Skeletal muscle cell (primary cell): ENCODE results near the gene TACC2.
"Not testable (repeated sequence)": the region's sequence is repeated elsewhere in the genome, so short reads cannot be mapped to it uniquely, and the experiment has no call there.

Source experiments
- DNase-seq: peaks from one replicate; pipeline ENCODE4 v3.0.0-alpha.2; 2010; ENCODE audit warnings: low read depth
- H3K4me3 ChIP-seq: 2 replicates; pipeline ENCODE4 v1.5.1; 2011; ENCODE audit warnings: low read depth, mild to moderate bottlenecking, control low read depth, low read length, moderate library complexity

Gene TACC2

GRCh38 chr10:122054048-122055025 lies 65.4 kb downstream of the TACC2 start:
- no peak overlapping the region for H3K4me3 ChIP-seq
- no peak for DNase-seq

GRCh38 chr10:122055252-122055651 lies 66.3 kb downstream of the TACC2 start:
- no peak overlapping the region for H3K4me3 ChIP-seq
- DNase-seq: no peak

DNA sequence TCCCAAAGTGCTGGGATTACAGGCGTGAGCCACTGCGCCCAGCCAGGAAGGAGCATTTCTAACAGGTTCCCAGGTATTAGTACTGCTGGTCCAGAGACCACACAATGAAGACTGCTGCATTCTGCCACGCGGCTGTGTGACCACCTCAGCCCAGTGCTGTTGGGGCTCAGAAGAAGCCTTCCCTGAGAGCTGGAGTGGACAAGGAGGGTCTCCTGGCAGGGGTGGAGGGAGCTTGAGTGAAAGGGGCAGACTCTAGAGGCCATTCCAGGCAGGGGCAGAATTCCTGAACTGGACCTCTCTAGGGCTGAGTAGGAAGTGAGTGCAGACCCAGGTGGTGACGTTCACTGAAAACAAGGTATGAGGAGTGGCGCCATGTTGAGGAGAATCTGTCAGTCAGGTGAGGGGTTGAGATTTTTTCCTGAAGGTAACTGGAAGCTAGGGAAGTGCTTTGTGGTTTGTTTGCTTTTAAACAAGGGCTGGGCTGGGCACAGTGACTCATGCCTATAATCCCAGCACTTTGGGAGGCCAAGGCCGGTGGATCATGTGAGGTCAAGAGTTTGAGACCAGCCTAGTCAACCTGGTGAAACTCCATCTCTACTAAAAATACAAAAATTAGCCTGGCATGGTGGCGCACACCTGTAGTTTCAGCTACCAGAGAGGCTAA lies 67.6 kb downstream of the TACC2 start:
- no peak overlapping the region for H3K4me3 ChIP-seq
- DNase-seq: no peak

- no peak for DNase-seq
- no peak overlapping the region for H3K4me3 ChIP-seq
These were observed 69.0 kb downstream of the TACC2 start for GRCh38 chr10:122057841-122058413.

DNA sequence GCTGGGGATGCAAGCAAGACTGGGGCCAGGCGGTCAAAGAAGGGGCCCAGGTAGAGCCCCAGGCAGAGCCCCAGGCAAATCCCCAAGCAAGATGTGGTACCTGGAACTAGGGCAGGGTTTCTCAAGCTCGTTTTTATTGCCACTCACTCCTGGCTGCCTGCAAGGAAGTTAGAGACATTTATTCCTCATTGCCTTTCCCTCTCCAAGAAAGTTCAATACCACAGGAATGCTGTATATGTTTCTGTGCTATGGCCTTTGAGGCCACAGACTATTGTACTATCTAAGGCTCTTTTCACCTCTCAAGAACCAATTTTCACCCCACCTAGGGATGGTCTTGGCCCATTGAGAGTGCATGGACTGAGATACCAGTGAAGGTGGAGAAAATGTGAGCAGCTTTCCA lies 71.3 kb downstream of the TACC2 start:
- DNase-seq: no peak
- no peak overlapping the region for H3K4me3 ChIP-seq

GRCh38 chr10:122062831-122063674 lies 74.1 kb downstream of the TACC2 start:
- DNase-seq: peak; percentile 73
- H3K4me3 ChIP-seq: no peak overlapping the region

DNA sequence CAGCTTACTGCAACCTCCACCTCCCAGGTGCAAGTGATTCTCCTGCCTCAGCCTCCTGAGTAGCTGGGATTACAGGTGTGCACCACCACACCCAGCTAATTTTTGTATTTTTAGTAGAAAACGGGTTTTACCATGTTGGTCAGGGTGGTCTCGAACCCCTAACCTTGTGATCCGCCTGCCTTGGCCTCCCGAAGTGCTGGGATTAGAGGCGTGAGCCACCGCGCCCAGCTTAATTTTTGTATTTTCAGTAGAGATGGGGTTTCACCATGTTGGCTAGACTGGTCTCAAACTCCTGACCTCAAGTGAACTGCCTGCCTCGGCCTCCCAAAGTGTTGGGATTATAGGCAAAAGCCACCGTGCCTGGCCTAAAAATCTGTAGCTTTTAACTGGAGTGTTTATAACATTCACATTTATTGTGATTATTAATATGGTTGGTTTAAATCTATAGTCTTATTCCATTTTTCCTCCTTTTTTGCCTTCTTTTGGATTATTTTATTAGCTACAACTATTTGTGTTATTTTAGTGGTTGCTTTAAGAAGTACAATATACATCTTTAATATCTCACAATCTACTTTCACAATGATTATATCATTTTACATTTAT lies 77.5 kb downstream of the TACC2 start:
- not testable (repeated sequence) for H3K4me3 ChIP-seq, DNase-seq

DNA sequence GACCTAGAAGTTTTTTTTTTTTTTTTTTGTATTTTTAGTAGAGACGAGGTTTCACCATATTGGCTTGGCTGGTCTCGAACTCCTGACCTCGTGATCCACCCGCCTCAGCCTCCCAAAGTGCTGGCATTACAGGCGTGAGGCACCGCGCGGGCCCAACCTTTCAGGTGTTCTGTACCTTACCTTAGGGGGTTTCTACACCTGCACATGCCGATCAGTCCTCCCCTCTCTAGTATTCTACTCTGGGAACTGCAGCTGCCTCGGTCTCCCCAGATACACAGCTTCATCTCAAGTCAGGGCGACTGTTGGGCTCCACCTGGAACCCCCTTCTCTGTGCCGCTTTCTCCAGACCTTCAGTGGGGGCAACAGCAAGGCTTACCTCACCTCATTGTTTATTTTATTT lies 79.9 kb downstream of the TACC2 start:
- H3K4me3 ChIP-seq: no peak overlapping the region
- DNase-seq: no peak

DNA sequence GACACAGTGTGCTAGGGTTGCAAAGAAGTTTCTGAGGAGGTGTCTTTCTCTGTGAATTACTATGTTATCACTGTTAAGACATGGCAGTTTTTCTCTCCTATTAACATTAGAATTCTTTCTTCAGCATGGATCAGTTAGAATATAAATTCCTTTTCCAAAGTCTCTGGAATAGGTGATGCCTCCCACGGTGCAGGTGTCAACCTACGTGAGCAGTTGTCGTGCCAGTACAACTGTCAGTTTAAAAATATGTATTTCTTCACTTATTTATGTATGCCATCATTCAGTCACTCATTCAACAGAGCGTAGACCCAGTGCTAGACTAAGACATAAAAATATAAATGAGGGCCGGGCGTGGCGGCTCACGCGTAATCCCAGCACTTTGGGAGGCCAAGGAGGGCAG lies 83.5 kb downstream of the TACC2 start:
- DNase-seq: no peak
- H3K4me3 ChIP-seq: no peak overlapping the region

DNA sequence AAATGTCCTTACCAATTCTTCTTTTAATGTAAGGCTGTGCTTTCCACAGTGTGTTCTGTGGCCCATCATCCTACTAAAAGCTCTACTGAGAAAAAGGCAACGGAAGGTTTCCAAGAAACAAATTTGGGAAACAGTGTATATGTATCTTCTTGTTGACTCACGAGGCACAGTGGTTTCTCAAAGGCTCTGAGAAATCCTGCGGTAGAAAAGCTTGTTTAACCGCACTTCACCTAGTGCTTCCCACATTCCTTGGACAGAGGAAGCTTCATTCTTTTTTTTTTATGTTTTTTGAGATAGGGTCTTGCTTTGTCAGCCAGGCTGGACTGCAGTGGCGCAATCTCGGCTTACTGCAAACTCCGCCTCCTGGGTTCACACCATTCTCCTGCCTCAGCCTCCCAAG lies 84.5 kb downstream of the TACC2 start:
- no peak overlapping the region for H3K4me3 ChIP-seq
- DNase-seq: no peak

GRCh38 chr10:122075171-122075570 lies 86.2 kb downstream of the TACC2 start:
- DNase-seq: no peak
- H3K4me3 ChIP-seq: no peak overlapping the region

DNA sequence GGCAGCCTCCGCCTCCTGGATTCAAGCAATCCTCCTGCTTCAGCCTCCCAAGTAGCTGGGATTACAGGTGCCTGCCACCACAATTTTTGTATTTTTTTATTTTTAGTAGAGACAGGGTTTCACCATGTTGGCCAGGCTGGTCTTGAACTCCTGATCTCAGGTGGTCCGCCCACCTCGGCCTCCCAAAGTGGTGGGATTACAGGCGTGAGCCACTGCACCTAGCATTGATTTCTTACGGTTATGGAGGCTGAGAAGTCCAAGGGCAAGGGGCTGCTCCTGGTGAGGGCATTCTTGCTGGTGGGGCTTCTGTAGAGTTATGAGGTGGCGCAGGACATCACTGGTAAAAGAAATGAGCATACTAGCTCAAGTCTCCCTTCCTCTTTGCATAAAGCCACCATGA lies 86.9 kb downstream of the TACC2 start:
- DNase-seq, H3K4me3 ChIP-seq: not testable (repeated sequence)

DNA sequence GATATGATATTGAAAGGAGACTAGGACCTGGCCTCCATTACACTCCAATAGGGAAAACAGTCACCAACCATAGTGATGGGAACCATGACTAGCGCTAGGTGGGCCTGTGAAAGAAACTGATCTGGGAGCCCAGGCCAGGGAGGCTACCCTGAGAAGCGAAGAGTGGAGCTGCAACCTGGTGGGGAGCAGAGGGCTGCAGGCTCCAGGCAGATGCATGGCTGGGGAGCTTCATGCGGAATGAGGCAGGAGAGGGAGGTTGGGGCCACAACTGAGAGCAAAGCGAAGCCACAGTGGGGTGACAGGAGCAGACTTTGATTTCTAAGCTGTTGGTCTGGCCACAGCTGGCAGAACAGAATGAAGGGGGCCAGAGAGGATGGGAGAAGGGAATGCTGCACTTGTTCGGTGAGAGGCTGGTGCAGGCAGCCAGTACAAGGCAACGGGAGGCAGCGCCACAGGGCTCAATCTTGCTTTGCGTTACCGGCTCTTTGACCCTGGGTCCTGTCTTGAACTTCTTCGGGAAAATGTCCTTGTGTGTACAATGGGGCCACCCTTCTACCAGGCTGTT lies 88.4 kb downstream of the TACC2 start:
- DNase-seq: no peak
- no peak overlapping the region for H3K4me3 ChIP-seq

DNA sequence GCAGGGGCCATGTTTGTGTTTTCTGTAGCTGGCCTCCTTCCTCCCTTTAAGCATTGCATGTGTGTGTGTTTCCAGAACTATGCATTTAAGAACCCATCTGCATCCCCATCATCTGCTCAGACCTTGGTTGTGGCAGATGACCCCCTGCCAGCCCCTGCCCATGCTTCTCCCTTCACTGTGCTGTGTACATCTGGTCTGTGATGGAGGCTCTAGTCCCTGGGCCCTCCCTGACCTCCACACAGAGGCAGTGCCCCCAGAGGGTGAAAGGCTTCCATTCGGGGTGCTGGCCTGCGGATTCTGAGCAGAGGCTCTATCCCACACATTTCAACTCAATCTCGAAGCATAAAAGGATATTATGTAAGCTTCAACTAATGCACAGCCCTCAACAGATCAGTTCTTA lies 89.4 kb downstream of the TACC2 start:
- no peak for DNase-seq
- H3K4me3 ChIP-seq: no peak overlapping the region

GRCh38 chr10:122078965-122079795 lies 90.2 kb downstream of the TACC2 start:
- no peak overlapping the region for H3K4me3 ChIP-seq
- no peak for DNase-seq

DNA sequence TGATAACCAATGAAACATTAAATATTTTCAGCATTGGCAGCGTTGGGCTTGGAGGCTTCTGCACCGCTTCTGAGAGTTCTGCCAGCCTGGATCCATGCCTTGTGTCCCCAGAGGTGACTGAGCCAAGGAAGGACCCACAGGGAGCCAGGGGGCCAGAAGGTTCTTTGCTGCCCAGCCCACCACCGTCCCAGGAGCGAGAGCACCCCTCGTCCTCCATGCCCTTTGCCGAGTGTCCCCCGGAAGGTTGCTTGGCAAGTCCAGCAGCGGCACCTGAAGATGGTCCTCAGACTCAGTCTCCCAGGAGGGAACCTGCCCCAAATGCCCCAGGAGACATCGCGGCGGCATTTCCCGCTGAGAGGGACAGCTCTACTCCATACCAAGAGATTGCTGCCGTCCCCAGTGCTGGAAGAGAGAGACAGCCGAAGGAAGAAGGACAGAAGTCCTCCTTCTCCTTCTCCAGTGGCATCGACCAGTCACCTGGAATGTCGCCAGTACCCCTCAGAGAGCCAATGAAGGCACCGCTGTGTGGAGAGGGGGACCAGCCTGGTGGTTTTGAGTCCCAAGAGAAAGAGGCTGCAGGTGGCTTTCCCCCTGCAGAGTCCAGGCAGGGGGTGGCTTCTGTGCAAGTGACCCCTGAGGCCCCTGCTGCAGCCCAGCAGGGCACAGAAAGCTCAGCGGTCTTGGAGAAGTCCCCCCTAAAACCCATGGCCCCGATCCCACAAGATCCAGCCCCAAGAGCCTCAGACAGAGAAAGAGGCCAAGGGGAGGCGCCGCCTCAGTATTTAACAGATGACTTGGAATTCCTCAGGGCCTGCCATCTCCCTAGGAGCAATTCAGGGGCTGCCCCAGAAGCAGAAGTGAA lies 93.9 kb downstream of the TACC2 start:
- no peak for DNase-seq

DNA sequence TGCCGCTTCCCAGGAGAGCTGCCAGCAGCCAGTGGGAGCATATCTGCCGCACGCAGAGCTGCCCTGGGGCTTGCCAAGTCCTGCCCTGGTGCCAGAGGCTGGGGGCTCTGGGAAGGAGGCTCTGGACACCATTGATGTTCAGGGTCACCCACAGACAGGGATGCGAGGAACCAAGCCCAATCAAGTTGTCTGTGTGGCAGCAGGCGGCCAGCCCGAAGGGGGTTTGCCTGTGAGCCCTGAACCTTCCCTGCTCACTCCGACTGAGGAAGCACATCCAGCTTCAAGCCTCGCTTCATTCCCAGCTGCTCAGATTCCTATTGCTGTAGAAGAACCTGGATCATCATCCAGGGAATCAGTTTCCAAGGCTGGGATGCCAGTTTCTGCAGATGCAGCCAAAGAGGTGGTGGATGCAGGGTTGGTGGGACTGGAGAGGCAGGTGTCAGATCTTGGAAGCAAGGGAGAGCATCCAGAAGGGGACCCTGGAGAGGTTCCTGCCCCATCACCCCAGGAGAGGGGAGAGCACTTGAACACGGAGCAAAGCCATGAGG lies 94.6 kb downstream of the TACC2 start:
- DNase-seq: no peak
- H3K4me3 ChIP-seq: no peak overlapping the region

More for the DNA sequence above, 93.9 kb downstream of the TACC2 start:
- H3K4me3 ChIP-seq: no peak overlapping the region
